H9 (cell line): ENCODE results near the gene DDX24. TPM values are rescaled to one million over a fixed set of nuclear protein-coding genes. Genes with fewer than 3 reads are reported as not detected.

Source experiments
- DNase-seq: peaks from one replicate; pipeline ENCODE4 v3.0.0-alpha.2; 2017
- H2AFZ ChIP-seq: one replicate; pipeline ENCODE4 v1.6.1; 2013; ENCODE audit warnings: mild to moderate bottlenecking, low read length, control low read depth, moderate library complexity
- H2AK5ac ChIP-seq: 2 replicates; pipeline ENCODE4 v1.6.1; 2013; ENCODE audit warnings: low read length, control low read depth, mixed read lengths; ENCODE audit not compliant: insufficient read length
- H2BK120ac ChIP-seq: one replicate; pipeline ENCODE4 v1.6.1; 2013; ENCODE audit warnings: low read depth, mild to moderate bottlenecking, low read length, control low read depth, inconsistent platforms; ENCODE audit not compliant: poor library complexity, severe bottlenecking
- H2BK12ac ChIP-seq: 2 replicates; pipeline ENCODE4 v1.6.1; 2013; ENCODE audit warnings: low read length, control low read depth, mixed read lengths, low read depth; ENCODE audit not compliant: insufficient read length
- H2BK15ac ChIP-seq: 2 replicates; pipeline ENCODE4 v1.6.1; 2013; ENCODE audit warnings: low read depth, low read length, control low read depth
- H2BK20ac ChIP-seq: one replicate; pipeline ENCODE4 v1.6.1; 2013; ENCODE audit warnings: low read depth, mild to moderate bottlenecking, low read length, control low read depth, inconsistent platforms; ENCODE audit not compliant: poor library complexity, severe bottlenecking
- H2BK5ac ChIP-seq: 2 replicates; pipeline ENCODE4 v1.6.1; 2013; ENCODE audit warnings: low read length, control low read depth, mixed read lengths; ENCODE audit not compliant: insufficient read length
- H3K14ac ChIP-seq: 2 replicates; pipeline ENCODE4 v1.6.1; 2013; ENCODE audit warnings: low read length, control low read depth; ENCODE audit not compliant: insufficient read depth
- H3K18ac ChIP-seq: 2 replicates; pipeline ENCODE4 v1.6.1; 2013; ENCODE audit warnings: low read depth, mild to moderate bottlenecking, mixed read lengths, low read length, control low read depth; ENCODE audit not compliant: insufficient read length
- H3K23ac ChIP-seq: 2 replicates; pipeline ENCODE4 v1.6.1; 2013; ENCODE audit warnings: low read length, control low read depth, mixed read lengths, low read depth; ENCODE audit not compliant: insufficient read length
- H3K23me2 ChIP-seq: 2 replicates; pipeline ENCODE4 v1.6.1; 2013; ENCODE audit warnings: low read depth, mild to moderate bottlenecking, mixed read lengths, low read length, control low read depth; ENCODE audit not compliant: insufficient read length, poor library complexity, severe bottlenecking
- H3K27ac ChIP-seq: 2 replicates; pipeline ENCODE4 v1.5.1; 2013; ENCODE audit warnings: low read length, control low read depth, mixed read lengths, low read depth; ENCODE audit not compliant: insufficient read length
- H3K27me3 ChIP-seq: 2 replicates; pipeline ENCODE4 v1.6.1; 2013; ENCODE audit warnings: low read length, control low read depth, inconsistent platforms; ENCODE audit not compliant: insufficient read depth
- H3K4ac ChIP-seq: 2 replicates; pipeline ENCODE4 v1.6.1; 2013; ENCODE audit warnings: low read depth, mild to moderate bottlenecking, control low read depth, inconsistent platforms, low read length, moderate library complexity
- H3K4me1 ChIP-seq: 2 replicates; pipeline ENCODE4 v1.6.1; 2013; ENCODE audit warnings: low read length, control low read depth, inconsistent platforms; ENCODE audit not compliant: insufficient read depth
- H3K4me2 ChIP-seq: 2 replicates; pipeline ENCODE4 v1.6.1; 2013; ENCODE audit warnings: low read length, control low read depth, mixed read lengths; ENCODE audit not compliant: insufficient read length, insufficient read depth
- H3K56ac ChIP-seq: 2 replicates; pipeline ENCODE4 v1.6.1; 2013; ENCODE audit warnings: low read depth, mild to moderate bottlenecking, mixed read lengths, low read length, control low read depth; ENCODE audit not compliant: insufficient read length
- H3K79me1 ChIP-seq: 2 replicates; pipeline ENCODE4 v1.6.1; 2013; ENCODE audit warnings: low read depth, mild to moderate bottlenecking, moderate library complexity, low read length, control low read depth, inconsistent platforms; ENCODE audit not compliant: insufficient read depth, poor library complexity, severe bottlenecking
- H3K79me2 ChIP-seq: 2 replicates; pipeline ENCODE4 v1.6.1; 2013; ENCODE audit warnings: low read length, control low read depth, inconsistent platforms; ENCODE audit not compliant: insufficient read depth
- H3K9ac ChIP-seq: 2 replicates; pipeline ENCODE4 v1.6.1; 2013; ENCODE audit warnings: low read length, control low read depth, mixed read lengths; ENCODE audit not compliant: insufficient read length; ENCODE audit errors: extremely low read depth
- H3K9me3 ChIP-seq: one replicate; pipeline ENCODE4 v1.6.1; 2013; ENCODE audit warnings: low read depth, low read length, inconsistent platforms; ENCODE audit not compliant: control insufficient read depth
- H3T11ph ChIP-seq: one replicate; pipeline ENCODE4 v1.6.1; 2013; ENCODE audit warnings: mild to moderate bottlenecking, low read length, control low read depth, inconsistent platforms
- H4K20me1 ChIP-seq: one replicate; pipeline ENCODE4 v1.6.1; 2013; ENCODE audit not compliant: control insufficient read depth, insufficient read length, insufficient read depth
- H4K5ac ChIP-seq: 2 replicates; pipeline ENCODE4 v1.6.1; 2013; ENCODE audit warnings: low read depth, mild to moderate bottlenecking, mixed read lengths, low read length, control low read depth; ENCODE audit not compliant: insufficient read length
- H4K8ac ChIP-seq: replicated peaks from 2 replicates; pipeline ENCODE4 v1.6.1; 2013; ENCODE audit warnings: low read length, control low read depth, mixed read lengths, low read depth; ENCODE audit not compliant: insufficient read length
- H4K91ac ChIP-seq: 2 replicates; pipeline ENCODE4 v1.6.1; 2013; ENCODE audit warnings: low read depth, mild to moderate bottlenecking, moderate library complexity, mixed read lengths, low read length, control low read depth; ENCODE audit not compliant: insufficient read length
- H3K27ac Mint-ChIP-seq, 3 experiments: 2 replicates in 2 of 3; 3 replicates in 1 of 3; pipeline ENCODE4 v1.8.0; 2020 to 2021; ENCODE audit warnings: mixed read lengths in 3 of 3, mild to moderate bottlenecking in 1 of 3, moderate library complexity in 1 of 3
- H3K27me3 Mint-ChIP-seq: 2 replicates; pipeline ENCODE4 v1.8.0; 2021; ENCODE audit warnings: low read depth, mild to moderate bottlenecking, moderate library complexity, mixed read lengths
- H3K36me3 Mint-ChIP-seq, 3 experiments: 2 replicates in 2 of 3; 3 replicates in 1 of 3; pipeline ENCODE4 v1.8.0; 2020 to 2021; ENCODE audit warnings: low read depth in 3 of 3, mixed read lengths in 3 of 3; ENCODE audit not compliant: insufficient read depth in 1 of 3
- H3K4me1 Mint-ChIP-seq, 2 experiments: 2 replicates each; pipeline ENCODE4 v1.8.0; 2020; ENCODE audit warnings: mixed read lengths in 2 of 2
- H3K4me3 Mint-ChIP-seq, 2 experiments: 2 replicates in 1 of 2; 3 replicates in 1 of 2; pipeline ENCODE4 v1.8.0; 2020 to 2021; ENCODE audit warnings: mild to moderate bottlenecking in 2 of 2, mixed read lengths in 2 of 2, moderate library complexity in 1 of 2
- H3K9me3 Mint-ChIP-seq, 2 experiments: 2 replicates in 1 of 2; 3 replicates in 1 of 2; pipeline ENCODE4 v1.8.0; 2020; ENCODE audit warnings: mild to moderate bottlenecking in 2 of 2, mixed read lengths in 2 of 2, moderate library complexity in 1 of 2
- CTCF ChIP-seq: fragments of 200-600 bp; sonication (generic); conservative IDR thresholded peaks from 3 replicates; pipeline ENCODE4 v1.8.0; 2021; ENCODE audit warnings: antibody characterized with exemption, mild to moderate bottlenecking
- WGBS: extraction: QIAGEN DNeasy Blood & Tissue Kit; methylation state at CpG from one replicate; pipeline ENCODE4 v1.1.7; 2013; ENCODE audit warnings: missing lambda C conversion rate, low lambda C conversion rate, mixed read lengths; ENCODE audit not compliant: insufficient read length; ENCODE audit errors: extremely low coverage; 5-methylcytosine and 5-hydroxymethylcytosine counted together
- total RNA-seq: library from RNA; stranded (reverse); gene quantifications from 2 replicates; pipeline ENCODE4 v1.2.1, GENCODE V29; 2021

DDX24 gene
- total RNA-seq, 1 experiment from 2014 or later, result 172 TPM

- H2BK20ac ChIP-seq, result no peak within 1 kb of the TSS
- H4K20me1 ChIP-seq, result no peaks in the 10 kb centered on the region
- H2BK5ac ChIP-seq, result no peak within 1 kb of the TSS
- no peaks in the 10 kb centered on the region for H3K79me2 ChIP-seq
- no peak within 1 kb of the TSS for H3K9ac ChIP-seq
- Mint-ChIP-seq H3K36me3 (no peaks in the 10 kb centered on the region; a peak in 1 of 7 replicates), H3K27me3 (peaks cover 2% of the 10 kb centered on the region), H3K9me3 (no peaks in the 10 kb centered on the region), H3K27ac (peak within 1 kb of the TSS in 2 of 3 experiments; percentile 52 to 81; a peak in 2 of 7 replicates), H3K4me1 (peaks cover 16 to 20% of the 10 kb centered on the region in 2 experiments), H3K4me3 (0 out of 5 replicates have a peak within 1 kb of the TSS, but pooled peaks of 1 of the 2 experiments have one; percentile 9)
- H2AK5ac ChIP-seq, result no peak within 1 kb of the TSS
- no peak within 1 kb of the TSS for H3K4me2 ChIP-seq
- H3T11ph ChIP-seq, result no peak within 1 kb of the TSS
- H4K91ac ChIP-seq, result no peak within 1 kb of the TSS
- H4K5ac ChIP-seq, result no peak within 1 kb of the TSS
- DNase-seq, result peak; percentile 28
- H3K79me1 ChIP-seq, result no peaks in the 10 kb centered on the region
- no peak for TF ChIP-seq CTCF
- H3K27me3 ChIP-seq, result no peaks in the 10 kb centered on the region
- no peak within 1 kb of the TSS for H3K4ac ChIP-seq
- no peaks in the 10 kb centered on the region for H3K9me3 ChIP-seq
- no peaks in the 10 kb centered on the region for H3K4me1 ChIP-seq
- H2BK12ac ChIP-seq, result no peak within 1 kb of the TSS
- H2BK120ac ChIP-seq, result no peak within 1 kb of the TSS
- H2AFZ ChIP-seq, result no peak within 1 kb of the TSS
- H3K23me2 ChIP-seq, result no peaks in the 10 kb centered on the region
- H3K23ac ChIP-seq, result no peak within 1 kb of the TSS
- H3K27ac ChIP-seq, result no peak within 1 kb of the TSS
- no CpG with 5 or more reads among the region's 14 CpGs for WGBS
- no peak within 1 kb of the TSS for H3K56ac ChIP-seq
- H3K14ac ChIP-seq, result 0 out of 2 replicates have a peak within 1 kb of the TSS, but pooled peaks have one; percentile 43
- H4K8ac ChIP-seq, result no peak within 1 kb of the TSS
- H3K18ac ChIP-seq, result peak within 1 kb of the TSS; percentile 30
- H2BK15ac ChIP-seq, result no peak within 1 kb of the TSS
Measured at GRCh38 chr14:94110552-94111181, 29.7 kb upstream of the DDX24 start, which contains the start of gene IFI27. Gene IFI27 (plus strand): TSS chr14:94110736.
